ENCODE results near the gene ADNP. TPM values are rescaled to one million over a fixed set of nuclear protein-coding genes. Genes with fewer than 3 reads are reported as not detected.

The ADNP gene
- polyA plus RNA-seq, 3 donors = 11.2 to 22.7 (median 17.7) TPM

Other genes with a start within 250 kb of the ADNP start
- gene RIPOR3, start 239.9 kb downstream of the ADNP start, polyA plus RNA-seq = 10 to 100 TPM in 2 of 3 donors, 1 to 10 TPM in 1; 5.3 to 42.7 (median 23.7) TPM
- gene PARD6B, start 199.9 kb downstream of the ADNP start, polyA plus RNA-seq = 1 to 10 TPM in 1 of 3 donors, under 1 TPM in 2; 0.43 to 1.0 (median 0.45) TPM
- gene BCAS4, start 136.4 kb downstream of the ADNP start, polyA plus RNA-seq = 1 to 10 TPM in 2 of 3 donors, under 1 TPM in 1; 0.73 to 1.5 (median 1.3) TPM
- 10 to 100 TPM; 44.6 to 54.4 (median 47.4) TPM for gene DPM1, start 27.1 kb upstream of the ADNP start, polyA plus RNA-seq
- gene MOCS3, start 27.4 kb upstream of the ADNP start, polyA plus RNA-seq = 1 to 10 TPM; 1.7 to 2.6 (median 2.0) TPM
- gene KCNG1, start 91.7 kb upstream of the ADNP start, polyA plus RNA-seq = 1 to 10 TPM in 1 of 3 donors, under 1 TPM in 2; 0.22 to 1.6 (median 0.30) TPM

Measured in adipose tissue (tissue), 3 donors.